Adrenal gland (tissue), 12 donors: ENCODE measurements around the gene CD274. TPM values are rescaled to one million over a fixed set of nuclear protein-coding genes. Genes with fewer than 3 reads are reported as not detected.

Source experiments
- DNase-seq, 7 donors: peaks; one replicate each; pipeline ENCODE4 v3.0.0-alpha.2; 2019 to 2020
- H3K27ac ChIP-seq, 5 donors: fragments of 200-600 bp; sonication (generic) in 4 of 5; 1 replicate in 3 of 5; 2 replicates in 2 of 5; pipeline versions ENCODE4 v1.5.1 to v1.8.0; 2016 to 2020; ENCODE audit warnings: mild to moderate bottlenecking in 1 of 5
- H3K27me3 ChIP-seq: fragments of 200-600 bp; 2 replicates; pipeline ENCODE4 v1.8.0; 2021
- H3K36me3 ChIP-seq, 2 donors: fragments of 200-600 bp; replicated peaks in 1 of 2; 1 replicate in 1 of 2; 2 replicates in 1 of 2; pipeline versions ENCODE4 v1.5.1 to v1.8.0; 2018 to 2022
- H3K4me1 ChIP-seq, 2 donors: fragments of 200-600 bp; replicated peaks in 1 of 2; 1 replicate in 1 of 2; 2 replicates in 1 of 2; pipeline versions ENCODE4 v1.5.1 to v1.8.0; 2018 to 2021
- H3K4me3 ChIP-seq, 4 donors: fragments of 200-600 bp; sonication (generic) in 3 of 4; one replicate each; pipeline ENCODE4 v1.5.1; 2016 to 2018
- H3K9me3 ChIP-seq, 3 donors: fragments of 200-600 bp; sonication (generic) in 1 of 3; replicated peaks in 1 of 3; 1 replicate in 2 of 3; 2 replicates in 1 of 3; pipeline versions ENCODE4 v1.5.1 to v1.8.0; 2016 to 2021
- POLR2A ChIP-seq, 2 donors: fragments of 450-650 bp; IDR thresholded peaks; one replicate each; pipeline ENCODE4 v1.6.1; 2017; ENCODE audit warnings: antibody characterized with exemption in 2 of 2, mild to moderate bottlenecking in 2 of 2, moderate library complexity in 1 of 2
- WGBS, 4 donors: extraction: QIAGEN DNeasy Blood & Tissue Kit in 2 of 4; methylation state at CpG; one replicate each; pipeline versions ENCODE4 v1.1.5 to v1.1.7; 2013 to 2017; 5-methylcytosine and 5-hydroxymethylcytosine counted together
- intact Hi-C, 2 donors: fragments of 100-400 bp; cut with DNase I; formaldehyde crosslinking; loops; one replicate each; pipeline versions ENCODE4 v1.14.1 to v1.15.0; 2022 to 2023
- polyA plus RNA-seq, 3 donors: library from polyadenylated mRNA; stranded (reverse); fragments of 200-250 nt in 2 of 3; fragments of 350-450 nt in 1 of 3; fragmentation: Illumina TruSeq in 1 of 3; extraction: RNeasy Lipid Tissue Mini Kit (QIAGEN cat#74804) in 1 of 3; gene quantifications; one replicate each; pipeline ENCODE4 v1.2.3, GENCODE V29; 2013 to 2014
- total RNA-seq, 9 donors: library from RNA; depleted of rRNA in 4 of 9; stranded (reverse); fragments of >200 nt in 4 of 9; fragments of 120-200 nt in 1 of 9; fragmentation: NEBNext Ultra II Directional in 1 of 9; extraction: Animal tissue kit (Norgen Biotek cat#: 25700) in 1 of 9; gene quantifications; one replicate each; pipeline versions ENCODE4 v1.1.0 to v1.2.4, GENCODE V29; 2013 to 2023
- TF ChIP-seq, protein P1 (sequence below), 6 experiments: fragments of 450-650 bp in 4 of 6; fragments of 200-600 bp in 2 of 6; sonication (generic) in 1 of 6; IDR thresholded peaks; 1 replicate in 5 of 6; 2 replicates in 1 of 6; pipeline versions ENCODE4 v1.5.1 to v1.8.0; 2016 to 2021; ENCODE audit warnings: antibody characterized with exemption in 6 of 6, mild to moderate bottlenecking in 2 of 6, moderate library complexity in 1 of 6
- donor health status: healthy with polysubstance abuse.
- donor health status: Bipolar disorder and iron deficiency.
- donor health status: DM: yes; HTN: yes; CAD: no.
- donor health status: DM: no; HTN: no; CAD: no.
- donor health status: DM: no; HTN: no; CAD: no.
- donor health status: DM: yes; HTN: yes; CAD: no.

Gene CD274
- total and polyA plus RNA-seq, 12 donors = 0.66 to 5.8 (median 2.0) TPM

DNA sequence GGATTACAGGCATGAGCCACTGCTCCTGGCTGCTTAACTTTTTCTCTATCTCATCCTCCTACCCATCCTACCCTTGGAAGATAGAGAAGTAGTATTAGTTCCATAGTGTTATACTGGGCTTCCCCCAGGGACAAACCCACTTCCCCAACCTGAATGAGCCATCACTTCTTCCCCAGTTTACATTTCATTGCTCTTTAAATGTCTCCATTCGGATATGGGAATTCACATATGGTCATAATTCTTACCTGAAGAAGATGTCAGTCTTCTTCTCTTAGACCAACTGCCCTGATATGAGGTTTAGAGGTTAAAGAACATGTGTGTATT lies 1.9 kb downstream of the CD274 start:
- Histone ChIP-seq H3K27me3 (no peaks in the 10 kb centered on the region), H3K9me3 (no peaks in the 10 kb centered on the region), H3K36me3 (no peaks in the 10 kb centered on the region), H3K4me3 (no peak overlapping the region), H3K27ac (no peak overlapping the region), H3K4me1 (peaks cover 0 to 26% of the 10 kb centered on the region in 2 donors)
- TF ChIP-seq, protein P1, sequence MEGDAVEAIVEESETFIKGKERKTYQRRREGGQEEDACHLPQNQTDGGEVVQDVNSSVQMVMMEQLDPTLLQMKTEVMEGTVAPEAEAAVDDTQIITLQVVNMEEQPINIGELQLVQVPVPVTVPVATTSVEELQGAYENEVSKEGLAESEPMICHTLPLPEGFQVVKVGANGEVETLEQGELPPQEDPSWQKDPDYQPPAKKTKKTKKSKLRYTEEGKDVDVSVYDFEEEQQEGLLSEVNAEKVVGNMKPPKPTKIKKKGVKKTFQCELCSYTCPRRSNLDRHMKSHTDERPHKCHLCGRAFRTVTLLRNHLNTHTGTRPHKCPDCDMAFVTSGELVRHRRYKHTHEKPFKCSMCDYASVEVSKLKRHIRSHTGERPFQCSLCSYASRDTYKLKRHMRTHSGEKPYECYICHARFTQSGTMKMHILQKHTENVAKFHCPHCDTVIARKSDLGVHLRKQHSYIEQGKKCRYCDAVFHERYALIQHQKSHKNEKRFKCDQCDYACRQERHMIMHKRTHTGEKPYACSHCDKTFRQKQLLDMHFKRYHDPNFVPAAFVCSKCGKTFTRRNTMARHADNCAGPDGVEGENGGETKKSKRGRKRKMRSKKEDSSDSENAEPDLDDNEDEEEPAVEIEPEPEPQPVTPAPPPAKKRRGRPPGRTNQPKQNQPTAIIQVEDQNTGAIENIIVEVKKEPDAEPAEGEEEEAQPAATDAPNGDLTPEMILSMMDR (IDR thresholded peaks at IDR 0.05) = no peak
- no peak for TF ChIP-seq POLR2A (IDR thresholded peaks at IDR 0.05)
- 80 to 95% (median 87%) methylated on average over 1 of the region's 1 CpG for WGBS, 4 donors
- intact Hi-C loops = loop anchor here (5.0 to 10.0 kb wide), 2 partner anchors 140 to 143 kb away; no protein-coding TSS in a partner anchor
- no peak for DNase-seq

DNA sequence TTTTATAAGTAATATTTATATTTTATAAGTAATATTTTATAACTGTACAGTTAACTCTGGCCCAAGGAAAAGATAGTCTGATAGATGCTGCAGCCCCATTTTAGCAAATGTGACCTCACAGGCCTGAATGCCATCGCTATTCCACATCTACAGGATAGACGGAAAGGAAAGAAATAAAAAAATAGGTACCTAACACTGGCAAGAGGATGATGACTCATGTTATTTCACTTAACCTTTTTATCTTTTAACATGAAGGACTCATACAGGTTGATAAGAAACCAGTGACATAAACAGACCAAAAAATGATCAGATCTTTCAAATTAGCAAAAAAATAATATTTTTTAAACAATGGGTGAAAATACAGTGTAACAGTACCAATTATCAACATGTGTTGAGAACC lies 2.7 kb downstream of the CD274 start:
- WGBS, 4 donors = 59 to 79% (median 70%) methylated on average over 2 of the region's 2 CpGs
- no peak overlapping the region for H3K27ac ChIP-seq
- intact Hi-C loops = loop anchor here (5.0 to 10.0 kb wide), 2 partner anchors 139 to 142 kb away; no protein-coding TSS in a partner anchor

DNA sequence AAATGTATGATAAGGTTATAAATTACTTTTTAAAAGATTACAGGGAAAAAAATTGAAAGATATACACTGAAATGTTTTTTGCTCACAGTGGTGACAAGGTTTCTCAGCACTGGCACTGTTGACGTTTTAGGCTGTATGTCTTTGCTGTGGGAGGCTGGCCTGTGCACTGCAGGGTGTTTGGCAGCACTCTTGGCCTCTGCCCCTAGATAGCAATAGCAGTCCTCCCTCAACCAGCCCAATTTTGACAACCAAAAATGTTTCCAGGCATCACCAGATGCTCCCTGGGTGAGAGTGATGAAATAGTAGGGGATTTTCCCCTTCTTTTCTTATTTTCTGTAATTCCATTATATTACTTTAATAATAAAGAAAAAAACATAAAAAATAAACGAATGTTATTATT lies 3.3 kb downstream of the CD274 start:
- Histone ChIP-seq H3K27ac (no peak overlapping the region), H3K27me3 (no peaks in the 10 kb centered on the region), H3K4me1 (peaks cover 0 to 25% of the 10 kb centered on the region in 2 donors), H3K4me3 (no peak overlapping the region), H3K36me3 (no peaks in the 10 kb centered on the region), H3K9me3 (no peaks in the 10 kb centered on the region)
- no peak for DNase-seq
- no peak for TF ChIP-seq POLR2A (IDR thresholded peaks at IDR 0.05)
- TF ChIP-seq, protein P1 (IDR thresholded peaks at IDR 0.05) = no peak
- WGBS, 4 donors = 51 to 69% (median 58%) methylated on average over 2 of the region's 2 CpGs
- intact Hi-C loops = loop anchor here (5.0 to 10.0 kb wide), 2 partner anchors 139 to 141 kb away; no protein-coding TSS in a partner anchor

More for the DNA sequence above, 2.7 kb downstream of the CD274 start:
- no peak for DNase-seq
- Histone ChIP-seq H3K36me3 (no peaks in the 10 kb centered on the region), H3K27me3 (no peaks in the 10 kb centered on the region), H3K4me1 (peaks cover 0 to 26% of the 10 kb centered on the region in 2 donors), H3K4me3 (no peak overlapping the region), H3K9me3 (no peaks in the 10 kb centered on the region)
- TF ChIP-seq POLR2A (IDR thresholded peaks at IDR 0.05) = no peak
- TF ChIP-seq, protein P1 (IDR thresholded peaks at IDR 0.05) = no peak

DNA sequence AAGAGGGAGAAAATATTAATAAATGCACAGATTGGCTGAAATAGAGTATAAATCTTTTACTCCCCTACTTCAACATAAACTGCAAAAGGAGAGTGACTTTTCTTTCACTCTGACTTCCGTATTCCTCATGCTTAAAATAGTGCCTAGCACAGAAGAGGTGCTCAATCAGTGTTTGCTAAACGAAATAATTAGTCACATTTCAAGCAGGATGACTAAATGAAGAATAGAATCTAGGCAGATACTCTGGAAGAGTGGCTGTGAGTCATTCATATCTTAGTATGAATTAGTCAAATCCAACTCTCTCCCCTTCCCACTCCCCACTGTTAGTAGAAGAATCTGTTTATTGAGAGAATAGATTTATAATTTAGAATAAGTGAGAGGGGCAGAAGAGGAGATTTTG lies 4.8 kb downstream of the CD274 start:
- no peak for DNase-seq
- peaks cover 0 to 13% of the 10 kb centered on the region in 2 donors for H3K4me1 ChIP-seq
- intact Hi-C loops = loop anchor here in 1 of 2 donors (10.0 kb wide), 1 partner anchor 140 kb away; no protein-coding TSS in a partner anchor
- no peak overlapping the region for H3K27ac ChIP-seq
- no peak overlapping the region for H3K4me3 ChIP-seq
- no peaks in the 10 kb centered on the region for H3K36me3 ChIP-seq
- no peaks in the 10 kb centered on the region for H3K27me3 ChIP-seq
- no peaks in the 10 kb centered on the region for H3K9me3 ChIP-seq
- 20 to 36% (median 31%) methylated on average over 2 of the region's 2 CpGs for WGBS, 4 donors
- TF ChIP-seq POLR2A (IDR thresholded peaks at IDR 0.05) = no peak
- TF ChIP-seq, protein P1 (IDR thresholded peaks at IDR 0.05) = no peak
